HCT116 (cell line): Measurements from ENCODE around the gene IQCK.

Experiments used
- CEBPB ChIP-seq: IDR thresholded peaks from 2 replicates; pipeline ENCODE4 v1.6.1; 2012; ENCODE audit warnings: low read depth
- EZH2 ChIP-seq: fragments of 200-600 bp; sonication (generic); IDR thresholded peaks from 2 replicates; pipeline ENCODE4 v1.6.1; 2017; ENCODE audit warnings: antibody characterized with exemption, mixed run types
- FOSL1 ChIP-seq: IDR thresholded peaks from 2 replicates; pipeline ENCODE4 v1.6.1; 2012; ENCODE audit warnings: low read depth
- POLR2A ChIP-seq: IDR thresholded peaks from 2 replicates; pipeline ENCODE4 v1.7.0; 2011; ENCODE audit warnings: borderline replicate concordance; ENCODE audit not compliant: insufficient read depth, insufficient read length; ENCODE audit errors: extremely low read depth
- POLR2AphosphoS5 ChIP-seq: IDR thresholded peaks from 2 replicates; pipeline ENCODE4 v1.6.1; 2011; ENCODE audit warnings: mild to moderate bottlenecking, low read depth, low read length, moderate library complexity
- RAD21 ChIP-seq: IDR thresholded peaks from 2 replicates; pipeline ENCODE4 v1.6.1; 2012; ENCODE audit warnings: low read depth, mild to moderate bottlenecking
- SP1 ChIP-seq: IDR thresholded peaks from 2 replicates; pipeline ENCODE4 v1.6.1; 2012; ENCODE audit warnings: low read depth
- SRF ChIP-seq: IDR thresholded peaks from 2 replicates; pipeline ENCODE4 v1.6.1; 2012; ENCODE audit warnings: low read depth
- ZFX ChIP-seq: fragments of 450-650 bp; IDR thresholded peaks from 2 replicates; pipeline ENCODE4 v1.6.1; 2017
- TF ChIP-seq, protein P1 (sequence below): IDR thresholded peaks from 2 replicates; pipeline ENCODE4 v1.6.1; 2011; ENCODE audit warnings: mild to moderate bottlenecking, low read length, moderate library complexity; ENCODE audit not compliant: insufficient replicate concordance; ENCODE audit errors: extremely low read depth
- TF ChIP-seq, protein P2 (sequence below), 3 experiments: fragments of 200-600 bp in 1 of 3; sonication (generic) in 1 of 3; IDR thresholded peaks in 2 of 3; conservative IDR thresholded peaks in 1 of 3; 2 replicates each; pipeline ENCODE4 v1.5.1; 2012 to 2017; ENCODE audit warnings: low read depth in 2 of 3, low read length in 2 of 3, antibody characterized with exemption in 1 of 3, borderline replicate concordance in 1 of 3, control low read depth in 1 of 3, mild to moderate bottlenecking in 1 of 3, mixed read lengths in 1 of 3, mixed run types in 1 of 3, moderate library complexity in 1 of 3; ENCODE audit not compliant: insufficient read depth in 1 of 3
- TF ChIP-seq, protein P3 (sequence below): IDR thresholded peaks from 2 replicates; pipeline ENCODE4 v1.6.1; 2012; ENCODE audit warnings: low read depth
- TF ChIP-seq, protein P4 (sequence below): IDR thresholded peaks from 2 replicates; pipeline ENCODE4 v1.6.1; 2012

DNA sequence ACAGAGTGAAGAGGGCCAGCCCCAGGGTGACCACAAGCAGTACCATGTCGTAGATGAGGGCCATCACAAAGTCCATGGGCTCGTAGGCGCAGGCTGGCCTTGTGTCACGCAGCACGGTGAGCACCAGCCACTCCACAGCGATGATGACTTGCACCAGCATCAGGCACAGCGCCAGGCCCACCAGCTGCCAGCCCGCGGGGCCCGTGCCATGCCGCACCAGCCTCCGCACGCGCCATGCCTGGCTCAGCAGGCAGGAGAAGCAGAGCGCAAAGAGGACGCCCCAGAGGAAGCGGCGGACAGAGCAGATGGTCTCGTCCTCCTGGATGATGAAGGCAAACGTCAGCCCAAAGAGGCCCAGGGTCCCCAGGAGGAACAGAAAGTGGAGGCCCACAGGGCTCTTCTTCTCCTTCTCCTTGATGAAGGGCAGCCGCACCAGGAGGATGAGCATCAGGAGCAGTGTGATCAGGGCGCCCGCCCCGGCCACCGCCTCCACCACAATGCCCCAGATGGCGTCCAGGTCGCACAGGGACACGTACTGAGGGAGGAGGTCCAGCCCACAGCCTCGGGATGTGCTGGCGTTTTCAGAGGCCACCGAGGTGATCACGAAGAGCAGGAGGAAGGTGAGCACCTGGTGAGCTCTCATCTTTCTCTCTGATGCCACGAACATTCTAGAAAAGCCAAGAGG is 154.2 kb downstream of the IQCK start:
- TF ChIP-seq, protein P1, sequence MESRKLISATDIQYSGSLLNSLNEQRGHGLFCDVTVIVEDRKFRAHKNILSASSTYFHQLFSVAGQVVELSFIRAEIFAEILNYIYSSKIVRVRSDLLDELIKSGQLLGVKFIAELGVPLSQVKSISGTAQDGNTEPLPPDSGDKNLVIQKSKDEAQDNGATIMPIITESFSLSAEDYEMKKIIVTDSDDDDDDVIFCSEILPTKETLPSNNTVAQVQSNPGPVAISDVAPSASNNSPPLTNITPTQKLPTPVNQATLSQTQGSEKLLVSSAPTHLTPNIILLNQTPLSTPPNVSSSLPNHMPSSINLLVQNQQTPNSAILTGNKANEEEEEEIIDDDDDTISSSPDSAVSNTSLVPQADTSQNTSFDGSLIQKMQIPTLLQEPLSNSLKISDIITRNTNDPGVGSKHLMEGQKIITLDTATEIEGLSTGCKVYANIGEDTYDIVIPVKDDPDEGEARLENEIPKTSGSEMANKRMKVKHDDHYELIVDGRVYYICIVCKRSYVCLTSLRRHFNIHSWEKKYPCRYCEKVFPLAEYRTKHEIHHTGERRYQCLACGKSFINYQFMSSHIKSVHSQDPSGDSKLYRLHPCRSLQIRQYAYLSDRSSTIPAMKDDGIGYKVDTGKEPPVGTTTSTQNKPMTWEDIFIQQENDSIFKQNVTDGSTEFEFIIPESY, result no peak
- no peak for TF ChIP-seq POLR2A
- TF ChIP-seq, protein P2, sequence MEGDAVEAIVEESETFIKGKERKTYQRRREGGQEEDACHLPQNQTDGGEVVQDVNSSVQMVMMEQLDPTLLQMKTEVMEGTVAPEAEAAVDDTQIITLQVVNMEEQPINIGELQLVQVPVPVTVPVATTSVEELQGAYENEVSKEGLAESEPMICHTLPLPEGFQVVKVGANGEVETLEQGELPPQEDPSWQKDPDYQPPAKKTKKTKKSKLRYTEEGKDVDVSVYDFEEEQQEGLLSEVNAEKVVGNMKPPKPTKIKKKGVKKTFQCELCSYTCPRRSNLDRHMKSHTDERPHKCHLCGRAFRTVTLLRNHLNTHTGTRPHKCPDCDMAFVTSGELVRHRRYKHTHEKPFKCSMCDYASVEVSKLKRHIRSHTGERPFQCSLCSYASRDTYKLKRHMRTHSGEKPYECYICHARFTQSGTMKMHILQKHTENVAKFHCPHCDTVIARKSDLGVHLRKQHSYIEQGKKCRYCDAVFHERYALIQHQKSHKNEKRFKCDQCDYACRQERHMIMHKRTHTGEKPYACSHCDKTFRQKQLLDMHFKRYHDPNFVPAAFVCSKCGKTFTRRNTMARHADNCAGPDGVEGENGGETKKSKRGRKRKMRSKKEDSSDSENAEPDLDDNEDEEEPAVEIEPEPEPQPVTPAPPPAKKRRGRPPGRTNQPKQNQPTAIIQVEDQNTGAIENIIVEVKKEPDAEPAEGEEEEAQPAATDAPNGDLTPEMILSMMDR (IDR thresholded peaks at IDR 0.05 in 2 of 3, conservative IDR thresholded peaks at IDR 0.05 in 1 of 3; ENCODE audit: borderline replicate concordance in 1 of 3, insufficient read depth in 1 of 3, low read depth in 2 of 3, low read length in 2 of 3), result no peak
- TF ChIP-seq, protein P3, sequence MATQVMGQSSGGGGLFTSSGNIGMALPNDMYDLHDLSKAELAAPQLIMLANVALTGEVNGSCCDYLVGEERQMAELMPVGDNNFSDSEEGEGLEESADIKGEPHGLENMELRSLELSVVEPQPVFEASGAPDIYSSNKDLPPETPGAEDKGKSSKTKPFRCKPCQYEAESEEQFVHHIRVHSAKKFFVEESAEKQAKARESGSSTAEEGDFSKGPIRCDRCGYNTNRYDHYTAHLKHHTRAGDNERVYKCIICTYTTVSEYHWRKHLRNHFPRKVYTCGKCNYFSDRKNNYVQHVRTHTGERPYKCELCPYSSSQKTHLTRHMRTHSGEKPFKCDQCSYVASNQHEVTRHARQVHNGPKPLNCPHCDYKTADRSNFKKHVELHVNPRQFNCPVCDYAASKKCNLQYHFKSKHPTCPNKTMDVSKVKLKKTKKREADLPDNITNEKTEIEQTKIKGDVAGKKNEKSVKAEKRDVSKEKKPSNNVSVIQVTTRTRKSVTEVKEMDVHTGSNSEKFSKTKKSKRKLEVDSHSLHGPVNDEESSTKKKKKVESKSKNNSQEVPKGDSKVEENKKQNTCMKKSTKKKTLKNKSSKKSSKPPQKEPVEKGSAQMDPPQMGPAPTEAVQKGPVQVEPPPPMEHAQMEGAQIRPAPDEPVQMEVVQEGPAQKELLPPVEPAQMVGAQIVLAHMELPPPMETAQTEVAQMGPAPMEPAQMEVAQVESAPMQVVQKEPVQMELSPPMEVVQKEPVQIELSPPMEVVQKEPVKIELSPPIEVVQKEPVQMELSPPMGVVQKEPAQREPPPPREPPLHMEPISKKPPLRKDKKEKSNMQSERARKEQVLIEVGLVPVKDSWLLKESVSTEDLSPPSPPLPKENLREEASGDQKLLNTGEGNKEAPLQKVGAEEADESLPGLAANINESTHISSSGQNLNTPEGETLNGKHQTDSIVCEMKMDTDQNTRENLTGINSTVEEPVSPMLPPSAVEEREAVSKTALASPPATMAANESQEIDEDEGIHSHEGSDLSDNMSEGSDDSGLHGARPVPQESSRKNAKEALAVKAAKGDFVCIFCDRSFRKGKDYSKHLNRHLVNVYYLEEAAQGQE, result no peak
- TF ChIP-seq SRF, result no peak
- TF ChIP-seq POLR2AphosphoS5, result no peak
- TF ChIP-seq RAD21, result no peak
- TF ChIP-seq ZFX, result no peak
- TF ChIP-seq CEBPB, result no peak
- TF ChIP-seq, protein P4, sequence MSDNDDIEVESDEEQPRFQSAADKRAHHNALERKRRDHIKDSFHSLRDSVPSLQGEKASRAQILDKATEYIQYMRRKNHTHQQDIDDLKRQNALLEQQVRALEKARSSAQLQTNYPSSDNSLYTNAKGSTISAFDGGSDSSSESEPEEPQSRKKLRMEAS, result no peak
- no peak for TF ChIP-seq EZH2
- TF ChIP-seq FOSL1, result no peak
- TF ChIP-seq SP1, result no peak
